Esophagus muscularis mucosa (tissue), 4 donors: ENCODE data around the gene SHC2. TPM values are rescaled to one million over a fixed set of nuclear protein-coding genes. Genes with fewer than 3 reads are reported as not detected.

ENCODE experiments used
- DNase-seq: peaks from one replicate; pipeline ENCODE4 v3.0.0-alpha.2; 2017; ENCODE audit errors: extremely low spot score
- H3K27ac ChIP-seq, 4 donors: fragments of 200-600 bp; sonication (generic); replicated peaks in 1 of 4; 1 replicate in 3 of 4; 2 replicates in 1 of 4; pipeline ENCODE4 v1.5.1; 2016 to 2019; ENCODE audit warnings: mild to moderate bottlenecking in 1 of 4
- H3K27me3 ChIP-seq, 4 donors: fragments of 200-600 bp; sonication (generic); one replicate each; pipeline versions ENCODE4 v1.5.1 to v1.6.0; 2016 to 2019
- H3K36me3 ChIP-seq, 4 donors: fragments of 200-600 bp; sonication (generic); one replicate each; pipeline ENCODE4 v1.5.1; 2016 to 2019
- H3K4me1 ChIP-seq, 4 donors: fragments of 200-600 bp; sonication (generic); one replicate each; pipeline ENCODE4 v1.5.1; 2016 to 2019
- H3K4me3 ChIP-seq, 4 donors: fragments of 200-600 bp; sonication (generic); 1 replicate in 2 of 4; 2 replicates in 2 of 4; pipeline ENCODE4 v1.5.1; 2016 to 2019; ENCODE audit warnings: mild to moderate bottlenecking in 4 of 4, moderate library complexity in 1 of 4
- H3K9me3 ChIP-seq, 4 donors: fragments of 200-600 bp; sonication (generic); 1 replicate in 3 of 4; 2 replicates in 1 of 4; pipeline ENCODE4 v1.5.1; 2016 to 2019
- CTCF ChIP-seq, 3 experiments: fragments of 200-600 bp in 2 of 3; fragments of 450-650 bp in 1 of 3; sonication (generic) in 2 of 3; IDR thresholded peaks; one replicate each; pipeline ENCODE4 v1.5.1; 2017 to 2019; ENCODE audit warnings: antibody characterized with exemption in 3 of 3, mild to moderate bottlenecking in 2 of 3, moderate library complexity in 1 of 3
- EP300 ChIP-seq: sonication (generic); formaldehyde crosslinking; IDR thresholded peaks from one replicate; pipeline ENCODE4 v1.6.1; 2017; ENCODE audit warnings: antibody characterized with exemption
- POLR2A ChIP-seq: fragments of 450-650 bp; IDR thresholded peaks from one replicate; pipeline ENCODE4 v1.6.1; 2017; ENCODE audit warnings: antibody characterized with exemption, moderate library complexity, mild to moderate bottlenecking, low read depth
- POLR2AphosphoS5 ChIP-seq, 2 donors: sonication (generic); formaldehyde crosslinking; IDR thresholded peaks; one replicate each; pipeline ENCODE4 v1.6.1; 2017; ENCODE audit warnings: antibody characterized with exemption in 2 of 2
- WGBS: methylation state at CpG from one replicate; pipeline ENCODE4 v1.1.5; 2018; 5-methylcytosine and 5-hydroxymethylcytosine counted together
- intact Hi-C: fragments of 100-400 bp; cut with DNase I; formaldehyde crosslinking; loops from one replicate; pipeline ENCODE4 v1.15.1; 2023
- small RNA-seq, 3 donors: library from RNA; depleted of rRNA; stranded (forward); fragments of <200 nt; gene quantifications; one replicate each; pipeline ENCODE3, GENCODE V24; 2016
- total RNA-seq, 4 donors: library from RNA; depleted of rRNA; stranded (reverse); fragments of >200 nt; gene quantifications; one replicate each; pipeline versions ENCODE4 v1.1.0 to v1.2.1, GENCODE V29; 2016

The SHC2 gene
- total RNA-seq, 4 donors from 2014 or later = 11.2 to 35.6 (median 18.7) TPM

DNA sequence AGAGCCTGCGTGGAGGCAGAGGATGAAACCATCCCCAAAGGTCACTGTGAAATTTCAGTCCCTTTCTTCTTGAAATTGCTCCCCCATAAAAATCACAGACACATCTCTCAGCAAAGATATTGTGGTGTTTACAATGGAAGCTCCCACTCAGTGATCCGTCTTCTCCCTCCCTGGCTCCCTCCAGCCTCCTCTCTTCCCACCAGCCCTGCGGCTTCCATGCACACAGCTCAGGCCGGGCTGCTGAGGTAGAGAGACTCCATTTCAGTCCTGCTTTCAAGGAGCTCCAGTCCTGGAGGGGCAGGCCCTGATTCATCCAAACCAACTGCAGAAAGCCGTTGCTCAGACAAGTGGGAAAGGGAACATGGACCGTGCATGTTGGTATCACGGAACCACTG lies 92.2 kb downstream of the SHC2 start:
- intact Hi-C loops = no loop called here
- WGBS = 78% methylated on average over 7 of the region's 7 CpGs
- H3K4me1 ChIP-seq = peaks cover 7 to 12% (median 10%) of the 10 kb centered on the region in 4 donors
- peaks cover 0 to 58% (median 0%) of the 10 kb centered on the region in 4 donors for H3K27me3 ChIP-seq
- no peak overlapping the region for H3K27ac ChIP-seq
- TF ChIP-seq POLR2AphosphoS5 (IDR thresholded peaks at IDR 0.05) (no peak), CTCF (IDR thresholded peaks at IDR 0.05) (no peak), EP300 (no peak), POLR2A (no peak)
- no peak for DNase-seq
- no peaks in the 10 kb centered on the region for H3K9me3 ChIP-seq
- no peaks in the 10 kb centered on the region for H3K36me3 ChIP-seq
- H3K4me3 ChIP-seq = no peak overlapping the region

DNA sequence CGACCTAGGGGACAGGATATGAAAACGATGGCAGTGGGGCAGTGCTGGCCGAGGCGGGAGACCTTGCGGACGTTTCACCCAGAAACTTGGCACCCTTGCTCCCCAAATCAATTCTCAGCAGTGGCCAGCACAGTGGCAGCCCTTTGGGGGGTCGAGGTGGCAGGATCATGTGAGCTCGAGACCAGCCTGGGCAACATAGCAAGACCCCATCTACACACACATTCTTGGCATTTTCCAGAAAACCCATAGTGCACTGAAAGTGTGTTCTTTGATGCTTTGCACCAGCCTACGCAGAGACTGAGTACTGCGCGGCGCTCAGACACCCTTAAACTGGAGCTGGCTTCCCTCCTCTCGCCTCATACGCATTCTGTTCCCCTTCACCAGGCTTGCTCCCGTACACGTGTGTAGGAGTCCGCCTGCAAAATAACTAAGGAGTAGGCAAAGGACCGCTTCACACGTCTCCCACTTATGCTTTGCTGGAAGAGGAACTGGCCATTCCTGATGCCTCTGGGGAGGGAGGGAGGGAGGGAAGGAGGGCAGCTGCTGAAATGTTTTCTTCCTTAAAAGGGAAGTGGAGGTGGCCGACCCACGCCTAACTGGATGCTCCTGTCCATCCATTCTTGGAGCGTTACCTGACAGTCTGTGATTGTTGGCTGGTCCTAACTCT lies 92.7 kb downstream of the SHC2 start:
- peaks cover 0 to 58% (median 0%) of the 10 kb centered on the region in 4 donors for H3K27me3 ChIP-seq
- DNase-seq = no peak
- H3K36me3 ChIP-seq = no peaks in the 10 kb centered on the region
- no peak overlapping the region for H3K4me3 ChIP-seq
- WGBS = 68% methylated on average over 20 of the region's 22 CpGs
- TF ChIP-seq POLR2A = no peak
- TF ChIP-seq EP300 = no peak
- peaks cover 7 to 12% (median 10%) of the 10 kb centered on the region in 4 donors for H3K4me1 ChIP-seq
- no peak overlapping the region for H3K27ac ChIP-seq
- no peaks in the 10 kb centered on the region for H3K9me3 ChIP-seq
- intact Hi-C loops = no loop called here

DNA sequence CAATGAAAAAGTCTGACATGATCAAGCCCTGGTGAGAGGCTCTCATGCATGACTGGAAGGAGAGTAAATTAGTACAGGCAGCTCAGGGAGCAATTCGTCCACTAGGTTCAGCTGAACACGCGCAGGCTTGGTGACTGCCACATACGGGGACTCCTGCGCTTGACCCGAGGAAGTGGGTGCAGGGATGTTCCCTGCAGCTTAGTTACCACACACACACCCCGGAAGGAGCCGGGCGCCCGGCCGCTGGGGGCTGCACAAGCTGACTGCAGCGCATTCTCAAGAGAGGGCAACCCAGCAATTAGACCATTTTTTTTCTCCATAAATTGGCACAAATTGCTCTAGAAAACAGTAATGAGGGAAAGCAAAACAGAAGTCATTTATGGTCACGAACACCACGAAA lies 93.3 kb downstream of the SHC2 start:
- TF ChIP-seq POLR2AphosphoS5 (IDR thresholded peaks at IDR 0.05) (no peak), POLR2A (no peak), EP300 (no peak), CTCF (IDR thresholded peaks at IDR 0.05) (no peak)
- Histone ChIP-seq H3K9me3 (no peaks in the 10 kb centered on the region), H3K27ac (no peak overlapping the region), H3K4me3 (no peak overlapping the region), H3K4me1 (peaks cover 6 to 9% (median 7%) of the 10 kb centered on the region in 4 donors), H3K27me3 (peaks cover 0 to 56% (median 0%) of the 10 kb centered on the region in 4 donors), H3K36me3 (no peaks in the 10 kb centered on the region)
- WGBS = 95% methylated on average over 4 of the region's 14 CpGs
- intact Hi-C loops = no loop called here
- no peak for DNase-seq

- H3K36me3 ChIP-seq = no peaks in the 10 kb centered on the region
- WGBS = 81% methylated on average over 8 of the region's 8 CpGs
- intact Hi-C loops = no loop called here
- H3K27ac ChIP-seq = no peak overlapping the region
- peaks cover under 1 to 5% (median under 1%) of the 10 kb centered on the region in 4 donors for H3K4me1 ChIP-seq
- H3K9me3 ChIP-seq = no peaks in the 10 kb centered on the region
- peaks cover 0 to 56% (median 0%) of the 10 kb centered on the region in 4 donors for H3K27me3 ChIP-seq
- no peak for TF ChIP-seq POLR2A
- no peak for TF ChIP-seq POLR2AphosphoS5 (IDR thresholded peaks at IDR 0.05)
- no peak for TF ChIP-seq CTCF (IDR thresholded peaks at IDR 0.05)
- DNase-seq = no peak
- no peak overlapping the region for H3K4me3 ChIP-seq
Observed at GRCh38 chr19:366951-367350, 93.9 kb downstream of the SHC2 start.

Small RNAs within 50 kb of the gene (small RNA-seq; reads per million reads assigned to genes)
- 0 reads per million in 3 donors for gene RNA5SP462

Other genes starting within 250 kb of the SHC2 start
- gene PLPP2, start 169.6 kb downstream of the SHC2 start, total RNA-seq = 1 to 10 TPM; 2.1 to 9.1 (median 5.0) TPM
- 10 to 100 TPM; 11.6 to 26.4 (median 18.9) TPM for gene MIER2, start 116.2 kb downstream of the SHC2 start, total RNA-seq
- gene C2CD4C, start 51.9 kb downstream of the SHC2 start, total RNA-seq = 1 to 10 TPM in 3 of 4 donors, under 1 TPM in 1; 0.46 to 3.7 (median 1.7) TPM
- under 1 TPM in 2 of 4 donors, not detected in 2; 0.17 to 0.42 TPM for gene MADCAM1, start 35.5 kb upstream of the SHC2 start, total RNA-seq
- gene TPGS1, start 46.5 kb upstream of the SHC2 start, total RNA-seq = 10 to 100 TPM; 61.7 to 86.6 (median 64.4) TPM
- 100 to 1,000 TPM in 1 of 4 donors, 10 to 100 TPM in 3; 62.5 to 100 (median 76.2) TPM for gene CDC34, start 70.7 kb upstream of the SHC2 start, total RNA-seq
- under 1 TPM in 2 of 4 donors, not detected in 2; 0.50 to 0.58 TPM for gene GZMM, start 83.0 kb upstream of the SHC2 start, total RNA-seq
- gene BSG, start 111.6 kb upstream of the SHC2 start, total RNA-seq = 100 to 1,000 TPM; 304 to 416 (median 362) TPM
- under 1 TPM; 0.19 to 0.50 (median 0.41) TPM for gene HCN2, start 128.8 kb upstream of the SHC2 start, total RNA-seq
- gene POLRMT, start 172.5 kb upstream of the SHC2 start, total RNA-seq = 10 to 100 TPM; 20.8 to 40.7 (median 30.4) TPM
- 1 to 10 TPM in 2 of 4 donors, under 1 TPM in 2; 0.50 to 2.1 (median 1.4) TPM for gene FGF22, start 178.8 kb upstream of the SHC2 start, total RNA-seq
- gene RNF126, start 202.2 kb upstream of the SHC2 start, total RNA-seq = 10 to 100 TPM; 41.5 to 63.5 (median 62.3) TPM
- gene FSTL3, start 215.4 kb upstream of the SHC2 start, total RNA-seq = 100 to 1,000 TPM; 115 to 226 (median 217) TPM
- under 1 TPM in 1 of 4 donors, not detected in 3; 0.34 TPM for gene PRSS57, start 234.4 kb upstream of the SHC2 start, total RNA-seq
- gene PALM, start 247.9 kb upstream of the SHC2 start, total RNA-seq = 100 to 1,000 TPM in 1 of 4 donors, 10 to 100 TPM in 3; 42.8 to 119 (median 70.8) TPM